Hepatocyte (in vitro differentiated cells): ENCODE data around the gene METTL13.

ENCODE experiments used
- CTCF ChIP-seq: fragments of 200-600 bp; sonication (generic); IDR thresholded peaks from 2 replicates; pipeline ENCODE4 v1.5.1; 2016; ENCODE audit warnings: antibody characterized with exemption, mild to moderate bottlenecking; ENCODE audit not compliant: poor library complexity
- EZH2phosphoT487 ChIP-seq: fragments of 200-600 bp; sonication (generic); IDR thresholded peaks from one replicate; pipeline ENCODE4 v1.6.1; 2018; ENCODE audit warnings: antibody characterized with exemption, mild to moderate bottlenecking, low read depth, moderate library complexity; ENCODE audit not compliant: unreplicated experiment, severe bottlenecking

GRCh38 chr1:171769171-171769570 lies 12.3 kb upstream of the METTL13 start:
- no peak for TF ChIP-seq EZH2phosphoT487
- TF ChIP-seq CTCF: no peak
